Type B pancreatic cell (in vitro differentiated cells): ENCODE measurements around the gene GNG7. TPM values are rescaled to one million over a fixed set of nuclear protein-coding genes. Genes with fewer than 3 reads are reported as not detected.

ENCODE experiments used
- DNase-seq: peaks from one replicate; pipeline ENCODE4 v3.0.0; 2021; ENCODE audit warnings: mixed read lengths; ENCODE audit not compliant: unreplicated experiment; ENCODE audit errors: extremely low spot score
- H3K27ac Mint-ChIP-seq: 2 replicates; pipeline ENCODE4 v1.8.0; 2021; ENCODE audit warnings: mild to moderate bottlenecking, mixed read lengths
- H3K27me3 Mint-ChIP-seq: 2 replicates; pipeline ENCODE4 v1.8.0; 2021; ENCODE audit warnings: mixed read lengths
- H3K36me3 Mint-ChIP-seq: 2 replicates; pipeline ENCODE4 v1.8.0; 2021; ENCODE audit warnings: mixed read lengths
- H3K4me1 Mint-ChIP-seq: one replicate; pipeline ENCODE4 v1.8.0; 2021; ENCODE audit warnings: mixed read lengths; ENCODE audit not compliant: unreplicated experiment
- H3K4me3 Mint-ChIP-seq: 2 replicates; pipeline ENCODE4 v1.8.0; 2021; ENCODE audit warnings: mild to moderate bottlenecking, mixed read lengths
- H3K9me3 Mint-ChIP-seq: 2 replicates; pipeline ENCODE4 v1.8.0; 2021; ENCODE audit warnings: mixed read lengths
- CTCF ChIP-seq: fragments of 200-600 bp; sonication (generic); conservative IDR thresholded peaks from 2 replicates; pipeline ENCODE4 v1.5.0; 2021; ENCODE audit warnings: antibody characterized with exemption, mild to moderate bottlenecking
- total RNA-seq: library from RNA; stranded (reverse); gene quantifications from 2 replicates; pipeline ENCODE4 v1.2.1, GENCODE V29; 2021; ENCODE audit warnings: low replicate concordance

The GNG7 gene
- total RNA-seq, 1 donor from 2014 or later, result 12.2 TPM

GRCh38 chr19:2500156-2500555 is 202.3 kb downstream of the GNG7 start:
- H3K27me3 Mint-ChIP-seq, result no peaks in the 10 kb centered on the region
- TF ChIP-seq CTCF, result no peak
- peak overlapping the region; percentile 41 for H3K27ac Mint-ChIP-seq
- H3K4me3 Mint-ChIP-seq, result no peak overlapping the region
- H3K4me1 Mint-ChIP-seq, result peaks cover 16% of the 10 kb centered on the region
- H3K36me3 Mint-ChIP-seq, result no peaks in the 10 kb centered on the region
- no peaks in the 10 kb centered on the region for H3K9me3 Mint-ChIP-seq
- DNase-seq, result no peak

GRCh38 chr19:2497186-2497585 is 205.3 kb downstream of the GNG7 start:
- peaks cover 16% of the 10 kb centered on the region for H3K4me1 Mint-ChIP-seq
- no peak for TF ChIP-seq CTCF
- peaks cover 3% of the 10 kb centered on the region for H3K27me3 Mint-ChIP-seq
- no peak overlapping the region for H3K4me3 Mint-ChIP-seq
- H3K9me3 Mint-ChIP-seq, result no peaks in the 10 kb centered on the region
- no peak overlapping the region for H3K27ac Mint-ChIP-seq
- no peak for DNase-seq
- H3K36me3 Mint-ChIP-seq, result no peaks in the 10 kb centered on the region

GRCh38 chr19:2495651-2496316 is 206.7 kb downstream of the GNG7 start:
- TF ChIP-seq CTCF, result no peak
- H3K9me3 Mint-ChIP-seq, result no peaks in the 10 kb centered on the region
- peak overlapping the region; percentile 68 for H3K4me3 Mint-ChIP-seq
- no peak for DNase-seq
- peaks cover 16% of the 10 kb centered on the region for H3K4me1 Mint-ChIP-seq
- peaks cover 7% of the 10 kb centered on the region for H3K27me3 Mint-ChIP-seq
- H3K36me3 Mint-ChIP-seq, result no peaks in the 10 kb centered on the region
- peak overlapping the region; percentile 64 for H3K27ac Mint-ChIP-seq

GRCh38 chr19:2495130-2495641 is 207.3 kb downstream of the GNG7 start:
- Mint-ChIP-seq H3K27ac (no peak overlapping the region), H3K4me3 (peak overlapping the region; percentile 52), H3K4me1 (peaks cover 16% of the 10 kb centered on the region), H3K27me3 (peaks cover 7% of the 10 kb centered on the region), H3K36me3 (no peaks in the 10 kb centered on the region), H3K9me3 (no peaks in the 10 kb centered on the region)
- no peak for DNase-seq
- TF ChIP-seq CTCF, result no peak

GRCh38 chr19:2494447-2495129 is 207.9 kb downstream of the GNG7 start:
- peaks cover 10% of the 10 kb centered on the region for H3K27me3 Mint-ChIP-seq
- peak overlapping the region; percentile 81 for H3K4me3 Mint-ChIP-seq
- H3K27ac Mint-ChIP-seq, result no peak overlapping the region
- no peaks in the 10 kb centered on the region for H3K9me3 Mint-ChIP-seq
- no peak for DNase-seq
- H3K4me1 Mint-ChIP-seq, result peaks cover 16% of the 10 kb centered on the region
- no peak for TF ChIP-seq CTCF
- no peaks in the 10 kb centered on the region for H3K36me3 Mint-ChIP-seq
